NCI-H524 treated with DMSO at 0.1 percent for 48 hours (cell line): Measurements from ENCODE around the gene TOGARAM2.
A peak's percentile ranks its signal among the peaks of the same experiment; 100 is the strongest.

ENCODE experiments used
- DNase-seq: peaks from one replicate; lab custom pipeline; 2025; lab: John Stamatoyannopoulos, UW

Gene TOGARAM2

DNA sequence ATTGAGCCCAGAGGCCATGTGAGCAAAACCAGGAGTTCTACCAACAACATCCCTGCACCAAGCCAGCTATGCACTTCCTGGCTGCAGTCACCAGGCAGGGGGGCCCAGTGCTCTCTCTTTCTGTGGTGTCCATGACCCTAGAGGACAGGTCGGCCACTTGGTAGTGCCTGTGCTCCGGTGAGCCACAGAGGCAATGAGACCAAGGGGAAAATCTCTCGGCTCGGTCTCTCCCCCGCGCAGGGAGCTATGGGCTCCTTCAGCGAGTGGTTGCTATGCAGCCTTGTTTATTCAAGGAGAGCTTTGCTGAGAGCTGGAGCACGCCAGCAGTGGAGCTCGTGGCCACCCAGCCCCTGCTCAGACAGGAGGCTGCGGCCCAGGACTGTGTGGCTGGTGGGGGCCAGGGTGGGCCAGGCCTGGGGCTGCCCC lies at the start of gene TOGARAM2:
TOGARAM2 (plus strand) TSS at position 283 of the 426 bp plus-strand sequence. CDS start 13,537 bp downstream, outside the sequence.
- no peak for DNase-seq

DNA sequence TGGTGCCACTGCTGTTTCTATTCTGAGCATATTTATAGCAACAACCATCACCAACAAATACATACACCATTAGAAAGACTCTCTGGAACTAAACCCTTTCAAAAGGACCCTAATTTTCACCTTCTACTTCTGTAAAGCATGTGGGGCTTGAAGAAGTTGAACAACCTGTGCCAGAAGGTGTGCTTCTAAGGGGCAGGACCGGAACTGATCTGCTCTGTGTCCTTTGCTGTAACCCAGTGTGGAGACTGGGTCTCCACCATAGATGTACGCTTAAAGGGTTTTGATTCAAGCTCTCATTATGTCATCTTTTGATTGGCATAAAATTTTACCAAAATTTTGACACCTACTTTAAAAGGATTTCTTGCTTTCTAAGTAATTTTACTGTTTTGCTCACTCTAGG lies 46.3 kb upstream of the TOGARAM2 start:
- no peak for DNase-seq

DNA sequence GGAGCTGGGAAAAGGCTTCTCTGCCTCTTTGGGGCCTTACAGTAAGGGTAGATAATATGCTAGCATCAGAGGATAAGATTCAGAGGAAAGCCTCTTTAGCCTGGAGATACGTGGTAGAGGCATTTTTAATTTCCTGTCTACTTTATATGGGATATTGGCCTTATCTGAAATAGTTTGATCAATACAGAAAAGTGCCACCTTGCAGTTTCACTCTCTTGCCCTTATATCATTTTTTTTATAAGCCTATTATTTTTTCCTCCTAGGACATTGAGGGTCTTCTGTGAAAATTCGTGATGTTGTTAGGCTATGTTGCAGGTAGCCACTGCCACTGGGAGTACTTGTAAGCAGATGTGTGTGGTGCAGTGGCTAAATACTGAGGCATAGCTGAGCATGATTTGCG lies 40.1 kb upstream of the TOGARAM2 start:
- no peak for DNase-seq

DNA sequence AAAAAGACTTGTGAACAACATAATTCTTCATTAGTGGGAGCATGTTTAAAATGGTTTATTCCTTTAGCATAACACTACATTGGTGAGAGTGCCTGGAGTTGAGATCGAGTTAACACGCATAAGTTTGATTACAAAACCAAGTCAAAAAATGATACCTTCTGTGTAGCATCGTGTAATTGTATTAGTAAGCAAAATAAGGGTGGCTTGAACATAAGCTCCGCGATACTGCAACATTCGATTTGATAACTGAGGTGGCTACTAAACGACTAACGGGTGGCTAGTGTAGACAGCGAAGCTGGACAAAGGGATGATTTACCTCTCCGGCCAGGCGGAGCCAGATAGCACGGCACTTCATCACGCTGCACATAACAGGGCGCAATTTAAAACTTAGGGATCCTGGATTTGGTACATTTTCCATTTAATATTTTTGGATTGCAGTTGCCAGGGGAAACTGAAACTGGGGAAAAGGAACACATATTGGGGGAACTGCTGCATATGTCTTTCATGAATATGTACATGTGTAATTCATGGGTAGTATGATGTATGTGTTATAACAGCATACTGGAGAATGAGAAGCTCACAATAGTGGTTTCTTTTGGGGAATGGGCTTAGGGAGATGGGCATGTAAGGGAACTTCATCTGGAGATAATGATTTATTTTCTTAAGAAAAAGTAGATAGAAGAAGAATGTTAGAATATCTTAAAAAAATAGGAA lies 36.4 kb upstream of the TOGARAM2 start:
- DNase-seq = no peak

DNA sequence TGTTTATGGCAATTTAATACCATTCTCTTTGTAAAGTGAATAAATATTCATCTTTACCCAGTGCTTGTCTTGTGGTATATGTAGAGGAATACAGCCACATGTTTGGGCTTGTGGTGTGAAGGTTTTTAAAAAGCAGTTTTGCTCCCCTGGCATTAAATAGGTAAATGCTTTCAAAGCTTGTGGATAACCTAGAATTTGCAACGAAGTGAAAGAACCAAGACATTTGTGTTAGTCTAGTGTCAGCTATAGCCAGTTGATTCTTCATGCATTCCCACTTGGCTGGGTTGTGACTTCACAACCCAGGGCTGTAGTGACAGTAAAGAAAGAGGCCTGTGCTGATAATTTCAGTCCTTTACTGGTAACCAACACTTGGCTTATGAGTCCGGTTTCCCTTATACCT lies 32.9 kb upstream of the TOGARAM2 start:
- DNase-seq = no peak

DNA sequence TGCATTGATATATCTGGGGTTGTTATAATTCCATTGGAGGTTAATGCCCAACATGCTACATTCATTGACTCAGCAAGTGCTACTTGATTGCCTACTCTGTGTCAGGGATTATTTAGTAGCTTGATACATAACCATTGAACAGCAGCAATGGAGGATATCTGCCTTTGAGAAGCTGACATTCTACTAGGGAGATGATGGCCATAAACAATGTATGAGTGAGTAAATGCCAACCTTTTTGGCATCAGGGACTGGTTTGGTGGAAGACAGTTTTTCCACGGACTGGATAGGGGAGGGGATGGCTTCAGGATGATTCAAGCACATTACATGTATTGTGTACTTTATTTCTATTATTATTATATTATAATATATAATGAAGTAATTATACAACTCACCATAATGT lies 31.9 kb upstream of the TOGARAM2 start:
- no peak for DNase-seq

DNA sequence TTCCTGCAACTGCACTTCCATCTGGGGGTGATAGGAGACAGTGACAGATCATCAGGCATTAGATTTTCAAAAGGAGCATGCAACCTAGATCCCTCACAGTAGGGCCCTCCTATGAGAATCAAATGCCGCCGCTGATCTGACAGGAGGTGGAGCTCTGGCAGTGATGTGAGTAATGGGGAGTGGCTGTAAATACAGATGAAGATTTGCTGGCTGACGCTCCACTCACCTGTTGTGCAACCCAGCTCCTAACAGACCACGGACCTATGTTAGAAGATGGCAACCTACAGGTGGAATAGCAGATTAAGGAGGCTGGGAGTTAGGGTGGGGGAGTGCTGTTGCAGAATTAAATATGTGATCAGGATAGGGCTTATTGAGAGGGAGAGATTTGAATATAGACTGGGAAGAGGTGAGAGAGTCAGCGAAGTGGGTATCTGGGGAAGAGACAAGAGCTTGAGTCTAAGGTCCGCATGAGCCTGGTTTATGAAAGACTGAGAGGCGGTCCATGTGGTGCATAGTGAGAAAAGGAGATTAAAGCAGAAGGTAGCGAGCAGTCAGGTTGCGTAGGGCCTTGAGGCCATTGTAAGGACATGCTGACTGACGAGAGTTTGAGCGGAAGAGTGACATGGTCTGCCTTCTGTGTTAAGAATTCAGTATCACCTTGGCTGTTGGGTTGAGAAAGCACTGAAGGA lies 31.3 kb upstream of the TOGARAM2 start:
- DNase-seq = no peak

DNA sequence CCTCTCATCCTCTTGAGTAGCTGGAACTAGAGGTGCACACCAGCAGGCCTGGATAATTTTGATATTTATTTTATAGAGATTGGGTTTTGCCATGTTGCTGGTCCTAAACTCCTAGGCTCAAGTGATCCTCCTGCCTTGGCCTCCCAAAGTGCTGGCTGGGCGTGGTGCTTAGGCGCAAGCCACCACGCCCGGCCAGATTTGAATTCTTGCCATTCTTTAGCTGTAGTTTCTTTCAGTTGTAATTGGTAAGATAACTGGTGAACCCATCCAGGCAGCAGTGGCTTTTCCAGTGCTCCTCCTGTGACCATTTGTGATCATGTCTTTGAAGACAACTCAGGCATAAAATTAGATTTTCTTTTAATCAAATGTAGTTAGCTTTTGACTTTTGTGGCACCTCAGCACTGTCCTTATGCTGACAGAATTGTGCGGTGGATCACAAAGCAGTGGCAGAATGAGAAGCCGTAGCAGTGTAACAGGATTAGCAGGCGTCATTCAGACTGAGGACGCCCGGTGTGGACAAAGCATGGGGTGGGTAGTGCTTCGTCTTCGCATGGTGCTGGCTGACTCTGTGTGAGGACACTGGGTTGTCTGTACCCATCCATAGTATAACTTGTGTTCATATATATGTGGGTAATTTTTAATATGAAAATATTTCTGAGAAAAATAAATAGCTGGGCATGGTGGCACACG lies 30.0 kb upstream of the TOGARAM2 start:
- DNase-seq = no peak

DNA sequence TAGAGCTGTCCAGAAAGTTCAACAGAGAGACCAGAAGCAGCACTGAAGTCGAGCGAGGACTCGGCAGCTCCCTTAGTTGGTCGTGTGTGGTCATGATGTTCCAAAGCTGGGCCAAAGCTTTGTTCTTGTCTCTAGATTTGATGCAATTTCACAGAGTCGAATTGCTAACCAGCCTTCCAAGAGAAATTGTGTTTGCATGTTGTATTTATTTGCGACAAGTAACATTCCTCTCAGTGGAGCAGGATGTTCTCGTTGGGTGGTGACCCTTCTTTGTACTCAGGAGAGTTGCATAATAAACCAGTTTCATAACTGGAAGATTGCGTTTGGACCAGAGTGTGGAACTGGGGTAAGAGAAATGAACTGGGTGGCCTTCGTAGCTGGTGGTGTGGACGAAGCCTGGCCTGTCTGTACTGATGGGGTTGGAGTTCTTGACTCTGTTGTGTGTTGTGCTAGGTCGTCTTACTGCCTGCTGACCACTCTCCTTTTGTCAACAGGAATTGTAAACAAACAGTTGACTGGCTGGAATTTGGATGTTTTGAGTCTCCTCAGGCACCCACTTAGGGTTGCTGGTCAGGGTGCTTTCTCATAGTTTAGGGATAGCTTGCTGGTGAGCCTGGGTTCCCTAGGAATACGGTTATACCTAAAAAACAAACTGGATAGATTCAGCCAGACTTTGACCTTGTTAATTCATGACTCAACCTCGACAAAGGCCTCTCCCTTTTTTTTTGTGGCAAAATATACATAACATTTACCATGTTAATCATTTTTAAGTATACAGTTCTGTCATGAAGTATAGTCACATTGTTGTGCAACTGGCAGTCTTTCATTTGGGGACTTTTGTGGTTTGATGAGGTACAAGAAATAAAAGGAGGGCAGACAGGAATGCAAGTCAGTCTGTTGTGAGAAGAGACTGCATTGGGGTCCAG lies 28.9 kb upstream of the TOGARAM2 start:
- no peak for DNase-seq

DNA sequence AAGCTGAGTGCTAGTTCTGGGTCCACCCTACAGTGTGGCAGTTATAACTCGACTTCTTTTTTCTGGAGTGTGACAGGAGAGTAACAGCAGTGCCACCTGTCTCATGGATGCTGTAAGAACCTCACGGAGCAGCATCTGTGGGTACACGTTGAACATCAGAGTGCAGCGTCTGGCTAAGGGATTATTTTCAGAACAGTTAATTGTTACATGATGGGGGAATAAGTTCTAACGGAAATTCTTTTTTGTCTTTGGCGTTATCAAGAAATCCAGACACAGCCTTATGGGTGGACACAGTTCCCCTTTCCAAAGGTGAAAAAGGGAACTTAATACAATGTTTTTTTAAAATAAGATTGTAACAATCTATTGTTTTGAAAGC lies 28.3 kb upstream of the TOGARAM2 start:
- DNase-seq = peak; percentile 61

DNA sequence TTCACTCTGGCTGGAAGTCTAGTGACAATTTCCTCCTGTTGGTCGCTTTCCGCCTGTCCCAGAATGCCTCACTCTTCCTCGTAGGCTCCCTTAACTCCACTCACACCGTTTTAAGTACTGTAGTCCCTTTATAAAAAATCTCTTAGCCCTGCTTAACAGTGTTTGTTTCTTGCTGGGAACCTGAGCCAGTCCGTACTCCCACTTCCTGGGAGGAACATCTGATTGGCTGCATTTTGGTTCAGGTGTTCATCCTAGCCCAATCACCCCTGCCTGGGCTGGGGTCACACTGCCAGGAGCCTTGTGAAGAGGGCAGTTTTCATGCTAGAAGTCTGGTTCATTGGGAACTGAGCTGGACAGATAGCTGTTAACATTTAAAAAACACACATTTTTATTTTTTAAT lies 25.6 kb upstream of the TOGARAM2 start:
- no peak for DNase-seq

DNA sequence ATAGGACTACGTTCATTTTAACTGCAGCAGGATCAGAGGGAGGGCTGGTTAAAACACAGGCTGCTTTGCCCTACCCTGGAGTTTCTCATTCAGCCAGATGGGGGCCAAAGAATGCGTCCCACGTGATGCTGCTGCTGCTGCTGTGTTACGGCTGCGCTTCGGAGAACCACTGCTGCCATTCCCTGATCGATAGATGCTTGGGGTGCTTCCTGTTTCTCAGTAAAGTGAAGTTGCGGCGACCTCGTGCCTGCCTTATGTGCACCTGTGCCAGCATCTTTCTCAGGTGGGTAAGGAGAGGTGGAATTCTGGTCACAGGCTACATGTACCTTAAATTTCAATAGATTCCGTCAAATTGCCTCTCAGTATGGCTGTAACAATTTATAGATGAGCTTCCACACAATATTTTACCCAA lies 24.7 kb upstream of the TOGARAM2 start:
- DNase-seq = no peak

DNA sequence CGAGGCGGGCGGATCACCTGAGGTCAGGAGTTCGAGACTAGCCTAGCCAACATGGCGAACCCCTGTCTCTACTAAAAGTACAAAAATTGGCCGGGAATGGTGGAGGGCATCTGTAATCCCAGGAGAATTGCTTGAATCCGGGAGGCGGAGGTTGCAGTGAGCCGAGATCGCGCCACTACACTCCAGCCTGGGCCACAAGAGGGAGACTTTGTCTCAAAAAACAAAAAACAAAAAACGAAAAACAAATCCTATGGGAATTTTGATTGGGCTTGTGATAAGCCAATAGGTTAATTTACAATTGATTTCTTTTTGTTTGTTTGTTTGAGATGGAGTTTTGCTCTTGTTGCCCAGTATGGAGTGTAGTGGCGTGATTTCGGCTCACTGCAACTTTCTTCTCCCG lies 24.2 kb upstream of the TOGARAM2 start:
- DNase-seq = no peak

DNA sequence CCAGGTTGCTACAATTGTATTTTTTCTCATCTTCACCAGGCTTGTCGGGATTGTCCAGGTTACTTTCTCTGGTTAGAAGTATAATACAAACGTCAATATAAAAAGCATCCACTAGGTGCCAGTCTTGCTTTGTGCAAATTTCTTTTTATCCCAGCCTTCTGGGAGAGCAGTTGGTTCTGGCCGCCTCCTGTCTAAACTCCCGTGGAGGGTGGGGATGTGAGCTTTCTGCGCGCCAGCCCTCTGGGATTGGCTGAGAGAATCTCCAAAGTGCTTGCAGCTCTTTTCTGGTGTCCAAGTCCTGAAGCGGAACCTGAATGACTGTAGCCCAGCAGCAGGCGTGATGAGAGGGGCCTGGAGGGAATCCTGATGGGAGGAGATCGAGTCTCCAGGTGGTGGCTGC lies 22.4 kb upstream of the TOGARAM2 start:
- DNase-seq = peak; percentile 64

DNA sequence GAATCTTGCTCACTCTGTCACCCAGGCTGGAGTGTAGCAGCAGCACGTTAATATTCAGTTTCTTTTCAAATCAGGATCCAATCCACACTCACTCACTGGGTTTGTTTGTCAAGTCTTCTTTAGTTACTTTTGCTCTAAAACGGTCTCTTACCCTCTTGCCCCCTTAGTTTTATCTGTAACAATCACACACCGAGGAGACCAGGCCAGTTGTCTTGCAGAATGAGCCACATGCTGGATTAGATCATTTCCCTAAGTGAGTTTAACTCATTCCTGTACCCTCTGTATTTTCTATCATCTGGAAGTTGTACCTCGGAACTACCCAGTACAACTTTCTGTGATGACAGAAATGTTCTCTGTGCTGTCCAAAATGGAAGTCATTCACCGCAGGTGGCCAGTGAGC lies 20.7 kb upstream of the TOGARAM2 start:
- no peak for DNase-seq

DNA sequence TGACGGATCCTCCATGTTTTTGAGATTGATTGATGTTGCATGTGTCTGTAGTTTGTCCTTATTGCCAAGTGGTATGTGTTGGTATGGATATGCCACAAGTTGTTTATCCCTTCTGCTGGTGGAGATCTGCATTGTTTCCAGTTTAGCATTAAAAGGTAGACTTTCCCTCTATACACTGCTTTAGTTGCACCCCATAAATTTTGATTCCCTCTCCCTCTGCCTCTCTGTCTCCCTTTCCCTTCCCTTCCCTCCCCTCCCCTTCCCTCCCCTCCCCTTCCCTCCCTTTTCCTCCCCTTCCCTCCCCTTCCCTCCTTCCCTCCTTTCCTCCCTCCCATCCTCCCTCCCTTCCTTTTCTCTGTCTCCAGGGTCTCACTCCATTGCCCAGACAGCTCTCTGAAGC lies 18.6 kb upstream of the TOGARAM2 start:
- no peak for DNase-seq

DNA sequence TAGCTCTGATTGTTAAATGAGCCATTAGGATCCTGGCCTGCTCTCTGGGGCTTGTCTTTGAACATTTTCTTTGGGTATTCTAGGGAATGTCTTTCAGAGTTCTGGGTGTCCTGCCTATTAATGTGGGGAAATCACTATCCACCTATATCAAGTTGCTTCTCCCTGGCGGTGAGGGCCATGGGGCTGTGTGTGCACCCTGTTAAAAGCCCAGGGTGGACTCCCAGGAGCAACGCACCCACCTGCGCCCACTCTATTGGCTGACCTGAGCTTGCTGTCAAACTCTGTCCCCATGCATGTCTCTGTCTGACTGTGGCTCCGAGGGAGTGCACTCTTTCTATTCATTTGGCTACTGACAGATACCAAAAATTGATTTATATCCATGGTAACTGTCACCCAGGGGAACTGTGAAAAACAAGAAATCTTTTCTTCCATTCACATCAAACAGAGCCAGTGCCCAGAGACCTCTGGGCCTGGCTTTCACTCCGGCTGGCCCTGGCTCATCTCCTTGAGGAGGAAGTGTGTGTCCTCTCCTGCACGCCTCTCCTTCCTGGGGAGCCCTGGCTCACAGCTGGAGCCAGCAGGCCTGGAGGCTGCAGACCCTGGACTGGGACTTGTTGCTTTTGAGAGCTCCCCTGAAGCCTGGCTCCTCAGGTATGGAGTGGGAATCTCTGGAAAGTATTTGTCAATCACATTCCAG lies 10.5 kb upstream of the TOGARAM2 start:
- no peak for DNase-seq

DNA sequence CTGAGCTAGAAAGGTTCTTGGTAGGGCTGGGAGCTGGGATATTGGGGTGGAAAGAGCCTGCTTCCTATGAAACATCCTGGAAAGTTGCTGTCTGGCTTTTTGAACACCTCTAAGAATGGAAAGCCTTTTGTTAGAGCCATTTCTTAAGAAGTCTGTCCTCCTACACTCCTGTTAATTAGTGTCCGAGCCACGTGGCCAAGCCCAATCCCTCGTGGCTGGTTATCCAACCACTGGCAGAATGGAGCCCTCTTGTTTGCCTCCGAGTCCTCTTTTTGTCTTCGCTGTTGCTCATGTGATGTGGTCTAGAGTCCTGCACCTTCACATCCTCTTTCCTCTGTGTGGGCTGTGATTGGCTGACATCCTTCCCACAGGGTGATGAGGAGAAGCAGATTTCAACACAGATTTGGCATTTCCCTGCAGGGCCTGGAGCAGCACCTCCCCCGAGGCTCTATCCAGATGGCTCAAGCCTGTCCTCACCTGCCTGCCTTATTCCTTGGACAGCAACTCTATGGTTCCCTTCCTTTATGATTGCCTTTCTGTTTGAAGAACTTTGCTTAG lies 8.2 kb upstream of the TOGARAM2 start:
- no peak for DNase-seq

DNA sequence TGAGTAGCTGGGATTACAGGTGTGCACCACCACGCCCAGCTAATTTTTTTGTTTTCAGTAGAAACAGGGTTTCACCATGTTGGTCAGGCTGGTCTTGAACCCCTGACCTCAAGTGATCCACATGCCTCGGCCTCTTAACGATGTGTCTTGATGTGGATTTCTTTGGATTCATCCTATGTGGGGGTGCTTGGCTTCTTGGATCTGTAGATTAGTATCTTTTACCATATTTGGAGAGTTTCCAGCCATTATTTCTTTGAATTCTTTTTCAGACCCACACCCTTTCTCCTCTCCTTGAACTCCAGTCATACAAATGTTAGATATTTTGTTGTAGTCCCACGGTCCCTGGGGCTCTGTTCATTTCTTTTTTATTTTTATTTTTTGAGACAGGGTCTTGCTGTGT lies 6.8 kb upstream of the TOGARAM2 start:
- DNase-seq = no peak

DNA sequence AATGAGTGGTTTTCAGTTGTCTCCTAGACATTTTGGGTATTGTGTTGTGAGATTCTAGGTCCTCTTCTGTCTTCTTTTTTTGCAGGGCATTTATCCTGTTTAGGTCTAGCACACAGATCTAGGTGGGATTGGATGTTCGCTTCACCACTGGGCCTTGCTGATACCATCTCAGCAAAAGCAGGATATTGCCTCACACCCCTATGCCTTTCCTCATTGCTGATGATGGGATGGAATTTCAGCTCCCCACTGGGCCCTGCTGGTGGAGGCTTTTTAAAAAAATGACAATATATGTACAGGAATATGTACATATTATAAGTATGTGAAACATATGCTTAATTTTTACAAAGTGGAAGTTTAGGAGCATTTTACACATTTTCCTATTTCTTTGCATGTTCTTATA lies 5.4 kb upstream of the TOGARAM2 start:
- no peak for DNase-seq

DNA sequence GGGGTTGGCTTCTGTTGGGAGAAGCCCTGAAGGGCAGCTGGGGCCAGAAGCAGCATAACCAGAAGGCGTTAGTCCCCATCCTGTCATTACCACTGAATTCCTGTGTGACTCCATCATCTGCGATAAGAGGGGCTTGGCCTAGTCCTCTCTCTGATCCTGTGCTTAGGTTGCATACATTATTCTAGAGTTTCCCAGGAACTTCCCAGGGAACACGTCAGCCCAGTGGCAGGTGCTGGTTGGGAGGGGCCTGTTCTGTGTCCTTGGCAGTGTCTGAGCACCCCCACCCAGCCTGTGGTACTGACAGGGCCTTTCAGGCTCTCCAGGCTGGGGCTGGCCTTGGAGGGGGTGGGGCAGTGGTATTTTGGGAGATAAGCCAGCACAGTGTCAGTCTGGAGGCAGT lies 4.5 kb upstream of the TOGARAM2 start:
- DNase-seq = no peak
